HG03066 (cell line): Measurements from ENCODE around the gene DIS3.
"Not testable (repeated sequence)": the region's sequence is repeated elsewhere in the genome, so short reads cannot be mapped to it uniquely, and the experiment has no call there.

ENCODE experiments used
- ATAC-seq: cut with Tn5 transposase; IDR thresholded peaks from one replicate; pipeline ENCODE4 v1.9.1; 2021; ENCODE audit warnings: low read depth; ENCODE audit not compliant: unreplicated experiment

The DIS3 gene, protein sequence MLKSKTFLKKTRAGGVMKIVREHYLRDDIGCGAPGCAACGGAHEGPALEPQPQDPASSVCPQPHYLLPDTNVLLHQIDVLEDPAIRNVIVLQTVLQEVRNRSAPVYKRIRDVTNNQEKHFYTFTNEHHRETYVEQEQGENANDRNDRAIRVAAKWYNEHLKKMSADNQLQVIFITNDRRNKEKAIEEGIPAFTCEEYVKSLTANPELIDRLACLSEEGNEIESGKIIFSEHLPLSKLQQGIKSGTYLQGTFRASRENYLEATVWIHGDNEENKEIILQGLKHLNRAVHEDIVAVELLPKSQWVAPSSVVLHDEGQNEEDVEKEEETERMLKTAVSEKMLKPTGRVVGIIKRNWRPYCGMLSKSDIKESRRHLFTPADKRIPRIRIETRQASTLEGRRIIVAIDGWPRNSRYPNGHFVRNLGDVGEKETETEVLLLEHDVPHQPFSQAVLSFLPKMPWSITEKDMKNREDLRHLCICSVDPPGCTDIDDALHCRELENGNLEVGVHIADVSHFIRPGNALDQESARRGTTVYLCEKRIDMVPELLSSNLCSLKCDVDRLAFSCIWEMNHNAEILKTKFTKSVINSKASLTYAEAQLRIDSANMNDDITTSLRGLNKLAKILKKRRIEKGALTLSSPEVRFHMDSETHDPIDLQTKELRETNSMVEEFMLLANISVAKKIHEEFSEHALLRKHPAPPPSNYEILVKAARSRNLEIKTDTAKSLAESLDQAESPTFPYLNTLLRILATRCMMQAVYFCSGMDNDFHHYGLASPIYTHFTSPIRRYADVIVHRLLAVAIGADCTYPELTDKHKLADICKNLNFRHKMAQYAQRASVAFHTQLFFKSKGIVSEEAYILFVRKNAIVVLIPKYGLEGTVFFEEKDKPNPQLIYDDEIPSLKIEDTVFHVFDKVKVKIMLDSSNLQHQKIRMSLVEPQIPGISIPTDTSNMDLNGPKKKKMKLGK

DNA sequence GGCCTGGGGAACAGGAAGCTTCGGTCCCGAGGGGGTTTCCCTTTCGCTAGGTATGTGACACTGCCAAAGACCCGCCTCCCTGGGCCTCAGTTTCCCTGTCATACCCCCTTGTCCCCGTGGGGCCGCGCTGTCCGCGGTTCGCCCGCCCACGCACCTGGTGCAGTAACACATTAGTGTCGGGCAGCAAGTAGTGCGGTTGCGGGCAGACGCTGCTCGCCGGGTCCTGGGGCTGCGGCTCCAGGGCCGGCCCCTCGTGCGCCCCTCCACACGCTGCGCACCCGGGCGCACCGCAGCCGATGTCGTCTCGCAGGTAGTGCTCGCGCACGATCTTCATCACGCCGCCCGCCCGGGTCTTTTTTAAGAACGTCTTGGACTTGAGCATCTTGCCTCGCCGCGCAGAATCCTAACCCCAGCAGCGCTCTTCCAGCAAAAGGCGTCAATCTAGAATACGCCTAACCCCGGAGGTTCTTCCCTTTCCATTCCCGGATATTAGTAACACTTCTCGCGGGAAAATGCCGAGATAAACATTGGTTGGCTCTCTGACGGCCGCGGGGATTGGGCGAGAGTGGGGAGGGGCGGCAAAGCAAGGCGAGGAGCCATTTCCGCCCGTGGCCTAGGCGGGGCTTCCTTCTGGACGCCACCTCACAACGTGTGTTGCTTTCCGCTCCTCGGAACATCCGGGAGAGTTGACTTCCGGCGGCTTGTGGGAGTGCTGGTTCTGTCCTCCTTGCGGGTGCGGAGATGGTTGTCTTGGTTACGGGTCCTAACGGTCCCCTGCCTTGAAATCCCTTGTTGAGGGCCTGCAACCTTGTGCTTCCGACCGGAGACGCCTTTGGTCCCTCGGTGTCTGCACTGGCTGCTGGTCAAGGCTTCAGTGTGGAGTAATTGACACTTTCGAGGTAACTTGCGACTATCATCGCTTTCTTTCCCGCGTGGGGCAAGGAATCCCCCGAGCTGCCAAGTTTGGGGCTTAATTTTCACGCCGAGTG, at the start of gene DIS3, which contains the start of gene PIBF1:
Gene DIS3 (minus strand): TSS at position 450 of the 989 bp plus-strand sequence. CDS start 68 bp downstream, at position 382.
Gene PIBF1 (plus strand): TSS at position 683 of the 989 bp plus-strand sequence. CDS start 1,337 bp downstream, outside the sequence.
- peak; percentile 96 for ATAC-seq

DNA sequence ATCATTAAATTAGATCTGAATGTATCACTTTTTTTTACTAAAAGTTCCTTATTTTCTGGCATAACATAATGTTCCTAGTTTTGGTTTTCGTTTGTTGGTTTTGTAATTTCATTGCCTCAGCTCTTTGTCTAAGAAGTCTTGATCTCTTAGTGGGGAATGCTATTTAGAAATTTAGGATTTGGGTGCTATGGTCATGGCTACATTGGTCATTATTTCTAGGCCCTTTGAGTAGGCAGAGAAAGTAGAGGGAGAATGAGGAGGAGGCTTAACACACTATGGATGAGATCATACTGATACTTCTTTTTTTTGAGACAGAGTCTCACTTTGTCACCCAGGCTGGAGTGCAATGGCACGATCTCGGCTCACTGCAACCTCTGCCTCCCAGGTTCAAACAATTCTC, 42.0 kb upstream of the DIS3 start:
- no peak for ATAC-seq

DNA sequence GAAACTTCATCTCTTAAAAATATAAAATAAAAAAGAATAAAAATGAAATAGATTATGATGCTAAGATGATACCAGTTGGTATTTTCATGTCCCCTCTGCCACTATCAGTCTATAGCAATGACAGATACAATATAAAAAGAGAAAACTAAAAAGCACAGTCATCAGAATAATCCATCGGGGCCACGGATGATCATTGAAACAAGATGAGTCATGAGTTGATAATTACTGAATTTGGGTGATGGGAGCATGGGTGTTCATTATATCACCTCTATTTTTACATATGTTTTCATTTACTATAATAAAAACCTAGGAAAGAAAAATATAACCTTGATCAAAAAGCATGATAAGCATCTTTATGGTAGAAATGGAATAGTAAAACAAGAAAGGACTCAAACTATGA, 41.4 kb upstream of the DIS3 start:
- no peak for ATAC-seq

DNA sequence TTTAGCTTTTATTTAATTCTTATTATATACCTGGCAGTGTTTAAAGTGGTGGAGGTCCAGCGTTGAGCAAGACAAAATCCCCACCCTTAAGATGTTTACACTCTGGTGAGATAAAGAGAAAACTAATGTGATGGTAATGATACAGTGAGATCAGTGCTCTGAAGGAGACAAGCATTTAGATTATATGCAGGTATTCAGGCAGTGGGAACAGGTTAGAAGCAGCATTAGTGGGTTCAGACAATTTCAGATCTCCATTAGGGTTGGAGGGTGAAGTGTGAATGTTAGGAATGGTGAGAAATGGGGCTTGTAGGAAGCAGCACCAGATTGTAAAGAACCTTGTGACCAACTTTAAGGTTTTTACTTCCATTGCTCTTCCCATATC, 39.2 kb upstream of the DIS3 start:
- no peak for ATAC-seq

DNA sequence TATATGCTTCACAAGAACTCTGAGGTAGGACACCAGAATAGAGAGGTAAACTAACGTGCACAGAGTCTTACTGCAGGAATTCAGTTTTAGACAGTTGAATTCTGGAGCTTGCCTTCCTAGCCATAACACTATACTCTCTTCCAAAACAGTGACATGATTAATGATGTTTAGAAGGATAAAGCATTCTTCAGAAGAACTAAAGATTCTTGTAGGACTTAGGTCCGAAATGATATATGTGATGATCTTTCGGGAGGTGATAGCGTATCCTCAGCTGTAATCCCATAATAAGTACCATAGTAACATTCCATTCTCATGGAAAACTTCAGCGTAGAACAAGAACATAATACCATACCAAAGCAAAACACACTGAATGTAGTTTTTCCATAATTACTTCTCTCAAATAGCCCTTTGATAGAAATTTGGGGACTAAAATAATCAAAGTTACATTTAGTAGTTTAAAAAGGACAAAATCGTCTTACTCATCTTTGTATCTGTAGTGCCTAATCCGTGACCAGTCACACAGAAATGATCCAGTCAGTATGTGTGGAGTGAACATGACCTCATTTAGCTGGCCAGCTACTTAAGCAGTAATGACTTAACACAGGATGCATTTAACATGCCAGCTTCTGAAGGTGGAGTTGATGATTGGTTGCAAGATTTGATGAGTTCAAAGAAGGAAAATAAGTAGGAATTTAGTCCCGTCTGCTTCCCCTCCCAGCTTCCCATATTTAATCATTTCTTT, 38.6 kb upstream of the DIS3 start:
- ATAC-seq, result no peak

DNA sequence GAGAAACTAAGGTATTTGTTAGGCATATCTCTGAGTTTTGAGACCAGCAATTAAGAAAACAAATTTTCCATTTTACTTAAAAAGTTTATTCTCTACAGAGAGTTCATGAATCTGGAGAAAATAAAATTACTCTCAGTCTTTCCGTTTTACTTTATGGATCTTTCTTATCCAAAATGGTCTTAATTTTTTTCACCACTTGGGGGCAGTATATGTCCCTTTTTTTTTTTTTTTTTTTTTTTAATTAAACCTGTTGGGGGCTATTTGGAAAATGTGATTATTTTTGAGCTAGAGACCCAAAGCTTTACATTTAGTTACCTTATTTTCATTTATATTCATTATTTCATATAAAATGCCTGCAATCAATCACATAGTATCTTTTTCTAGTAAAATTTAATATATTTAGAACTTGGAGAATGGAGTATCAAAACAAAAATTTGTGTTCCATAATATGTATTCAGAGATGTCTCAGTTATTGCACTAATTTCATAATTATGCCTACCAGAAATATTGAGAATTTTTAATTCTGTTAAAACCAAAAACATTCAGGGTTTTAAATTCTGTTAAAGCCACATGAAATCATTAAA, 27.3 kb upstream of the DIS3 start:
- no peak for ATAC-seq

DNA sequence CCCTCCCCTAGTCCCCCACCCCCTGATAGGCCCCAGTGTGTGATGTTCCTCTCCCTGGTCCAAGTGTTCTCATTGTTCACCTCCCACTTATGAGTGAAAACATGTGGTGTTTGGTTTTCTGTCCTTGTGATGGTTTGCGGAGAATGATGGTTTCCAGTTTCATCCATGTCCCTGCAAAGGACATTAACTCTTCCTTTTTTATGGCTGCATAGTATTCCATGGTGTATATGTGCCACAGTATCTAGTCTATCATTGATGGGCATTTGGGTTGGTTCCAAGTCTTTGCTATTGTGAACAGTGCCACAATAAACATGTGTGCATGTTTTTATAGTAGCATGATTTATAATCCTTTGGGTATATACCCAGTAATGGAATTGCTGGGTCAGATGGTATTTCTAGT, 24.8 kb upstream of the DIS3 start:
- not testable (repeated sequence) for ATAC-seq

DNA sequence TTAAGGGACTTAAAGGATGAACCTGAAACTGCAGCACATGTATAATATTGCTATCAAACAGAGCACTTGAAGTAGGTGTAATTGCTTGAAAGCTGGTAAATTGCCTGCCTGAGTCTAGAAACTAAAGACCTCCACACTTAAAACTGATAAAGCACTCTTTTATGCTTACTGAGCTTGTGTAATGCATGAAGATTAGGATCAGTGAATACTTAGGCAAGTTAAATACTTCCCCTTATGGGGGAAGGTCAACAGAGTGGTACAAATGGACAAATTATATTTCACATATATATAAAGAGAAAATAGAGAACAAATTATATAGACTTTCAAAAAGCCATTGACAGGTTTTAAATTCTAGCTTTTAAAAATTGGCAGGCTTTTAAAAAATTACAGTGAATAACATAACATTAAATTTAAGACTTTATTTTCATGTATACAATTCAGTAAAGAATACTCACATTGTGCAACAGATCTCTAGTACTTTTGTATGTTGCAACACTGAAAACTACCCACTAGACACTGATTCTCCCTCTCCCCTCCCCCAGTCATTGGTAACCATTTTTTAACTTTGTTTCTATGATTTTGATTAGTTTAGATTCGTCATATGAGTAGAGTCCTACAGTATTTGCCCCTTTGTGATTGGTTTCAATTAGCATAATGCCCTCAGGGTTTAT, 24.1 kb upstream of the DIS3 start:
- ATAC-seq, result no peak

DNA sequence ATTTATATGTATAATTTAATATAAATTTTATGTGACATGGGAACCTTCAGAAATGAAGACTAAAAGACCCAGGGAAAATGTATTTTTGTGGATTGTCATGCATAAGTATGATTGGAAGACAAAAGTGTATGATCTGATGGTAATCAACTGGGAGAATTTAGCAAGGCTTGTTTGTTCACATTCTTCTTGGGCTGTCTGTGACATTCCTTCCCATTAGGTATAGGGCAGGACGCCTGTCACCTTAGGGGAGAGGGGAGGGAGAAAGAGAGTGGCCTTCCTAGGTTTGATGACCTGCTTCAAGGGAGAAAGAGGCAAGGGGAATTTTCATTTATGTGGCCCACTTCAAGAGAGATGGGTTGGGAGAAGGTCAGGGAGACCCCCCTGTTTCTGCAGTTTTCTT, 22.6 kb upstream of the DIS3 start:
- no peak for ATAC-seq

DNA sequence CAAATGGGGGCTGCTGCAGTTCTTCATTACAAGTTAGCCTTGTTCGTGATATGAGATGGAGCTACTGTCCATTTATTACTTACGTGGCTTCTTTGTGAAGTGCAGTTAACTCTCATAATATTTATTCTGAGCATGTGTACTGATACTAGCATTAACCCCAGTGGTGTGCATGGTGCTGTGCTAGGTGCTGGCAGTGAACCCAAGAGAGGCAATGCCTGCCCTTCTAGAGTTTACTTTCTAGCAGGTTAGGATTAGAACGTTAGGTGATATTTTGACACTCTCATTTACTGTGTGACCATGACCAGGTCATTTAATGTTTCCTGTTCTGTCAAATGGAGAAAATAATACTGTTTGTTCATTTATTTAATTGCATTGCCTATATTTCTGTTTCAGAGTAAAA, 17.1 kb upstream of the DIS3 start:
- ATAC-seq, result no peak

DNA sequence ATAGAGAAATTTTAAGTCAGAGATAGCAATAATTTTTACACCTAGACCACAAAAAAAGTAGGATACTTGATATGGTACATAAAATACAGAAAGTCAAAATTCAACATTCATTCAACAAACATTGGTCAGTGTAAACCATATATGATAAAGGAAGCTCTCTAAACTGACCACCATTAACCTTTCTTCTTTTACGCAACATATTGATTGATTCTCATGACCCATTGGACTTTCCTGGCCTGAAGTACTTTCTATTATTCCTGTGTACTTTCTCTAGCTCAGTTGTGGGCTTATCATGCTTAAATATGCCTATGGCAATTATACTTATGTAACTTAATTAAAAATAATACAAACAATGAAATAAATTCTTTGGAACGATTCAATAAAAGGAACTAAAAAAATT, 10.9 kb upstream of the DIS3 start:
- no peak for ATAC-seq

DNA sequence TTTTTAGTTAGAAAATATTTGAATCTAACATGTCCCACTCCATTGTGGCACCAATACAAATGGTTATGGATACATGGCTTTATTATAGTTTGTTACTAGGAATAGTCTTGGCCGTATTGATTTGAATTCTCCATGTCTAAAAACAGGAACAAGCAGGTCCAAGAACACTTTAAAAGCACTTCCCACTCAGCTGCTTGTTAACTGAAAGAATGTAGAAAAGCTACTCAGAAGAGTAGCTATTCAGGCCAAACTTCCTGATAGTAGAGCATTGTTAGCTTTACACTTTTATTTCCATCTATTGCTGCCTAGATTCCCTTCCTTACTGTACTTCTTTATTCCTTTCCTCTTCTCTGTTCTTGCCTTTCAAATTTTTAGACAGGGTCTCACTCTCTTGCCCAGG, 7.1 kb upstream of the DIS3 start:
- ATAC-seq, result no peak

DNA sequence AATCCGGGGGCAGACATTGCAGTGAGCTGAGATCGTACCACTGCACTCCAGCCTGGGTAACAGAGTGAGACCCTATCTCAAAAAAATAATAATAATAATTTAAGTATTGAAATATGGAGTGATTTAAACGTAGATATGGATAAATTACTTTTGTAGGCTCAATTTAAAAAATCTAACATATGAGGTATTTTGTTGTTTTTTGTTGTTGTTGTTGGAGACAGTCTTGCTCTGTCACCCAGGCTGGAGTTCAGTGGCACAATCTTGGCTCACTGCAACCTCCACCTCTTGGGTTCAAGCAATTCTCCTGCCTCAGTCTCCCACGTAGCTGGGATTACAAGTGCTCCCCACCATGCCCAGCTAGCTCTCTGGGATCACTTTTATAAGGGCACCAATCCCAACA, 3.0 kb upstream of the DIS3 start:
- ATAC-seq, result not testable (repeated sequence)

DNA sequence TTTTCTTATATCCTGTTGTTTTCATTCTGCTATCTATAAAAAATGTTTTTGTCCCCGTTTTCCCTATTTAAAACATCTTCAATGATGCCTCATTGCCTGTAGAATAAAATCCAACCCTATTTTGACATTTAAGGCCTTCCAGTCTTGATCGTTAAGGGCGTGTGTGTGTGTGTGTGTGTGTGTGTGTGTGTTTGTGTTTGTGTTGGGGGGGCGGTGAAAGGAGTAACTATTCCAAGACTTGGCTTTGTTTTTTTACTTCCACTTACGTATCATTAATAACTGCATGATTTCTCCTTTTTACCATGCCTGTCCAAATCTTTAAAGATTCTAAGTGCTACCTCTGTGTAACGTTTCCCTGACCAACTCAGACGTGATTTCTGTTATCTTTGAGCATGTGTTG, 1.0 kb upstream of the DIS3 start:
- ATAC-seq, result no peak

DNA sequence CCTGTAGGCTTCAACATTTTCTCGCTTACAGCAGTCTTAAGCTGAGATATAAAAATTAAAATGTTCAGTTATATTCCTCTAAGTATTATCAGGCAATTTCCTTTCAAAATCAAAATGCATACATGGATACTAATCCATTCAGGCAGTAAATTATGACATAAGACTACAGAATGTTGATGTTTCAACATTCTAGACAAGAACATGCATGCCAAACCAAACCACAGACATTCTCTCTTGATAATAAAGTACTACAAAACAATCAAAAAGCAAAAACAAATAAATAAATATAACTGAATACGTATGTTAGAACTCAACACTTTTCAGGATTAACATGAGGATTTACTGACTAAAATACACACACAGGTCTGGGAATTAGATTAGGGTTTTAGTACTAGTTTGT, 7.7 kb downstream of the DIS3 start:
- ATAC-seq, result no peak

DNA sequence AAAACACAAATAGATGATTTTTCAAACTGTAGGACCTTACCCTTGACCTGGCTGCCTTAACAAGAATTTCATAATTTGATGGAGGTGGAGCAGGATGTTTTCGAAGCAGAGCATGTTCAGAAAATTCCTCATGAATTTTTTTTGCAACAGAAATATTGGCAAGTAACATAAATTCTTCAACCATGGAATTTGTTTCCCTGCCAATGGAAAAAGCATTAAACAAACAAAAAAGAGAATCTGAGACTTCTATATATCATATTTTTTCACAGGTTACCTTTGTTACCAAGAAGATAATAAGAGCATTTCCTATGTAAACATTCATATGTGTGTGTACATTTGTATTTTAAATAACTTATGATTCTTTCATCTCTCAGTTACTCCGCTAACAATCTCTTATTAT, 18.3 kb downstream of the DIS3 start:
- ATAC-seq, result no peak

DNA sequence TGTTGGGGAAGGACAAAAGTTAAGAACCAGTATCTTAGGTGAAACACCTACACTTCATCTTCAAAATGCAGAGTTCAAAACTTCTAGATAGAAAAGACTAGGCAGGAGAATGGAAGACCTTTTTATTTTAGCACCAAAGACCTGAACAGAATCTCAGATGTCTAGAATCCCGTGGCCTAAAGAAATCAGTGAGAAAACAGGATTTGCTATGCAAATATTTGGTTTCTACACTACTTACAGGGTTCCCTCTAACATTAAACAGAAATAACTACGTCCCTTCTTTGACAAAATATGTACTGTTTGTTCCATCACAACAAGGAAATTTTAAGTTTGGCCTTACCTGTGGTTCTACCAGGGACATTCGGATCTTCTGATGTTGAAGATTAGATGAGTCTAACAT, 21.5 kb downstream of the DIS3 start:
- no peak for ATAC-seq

DNA sequence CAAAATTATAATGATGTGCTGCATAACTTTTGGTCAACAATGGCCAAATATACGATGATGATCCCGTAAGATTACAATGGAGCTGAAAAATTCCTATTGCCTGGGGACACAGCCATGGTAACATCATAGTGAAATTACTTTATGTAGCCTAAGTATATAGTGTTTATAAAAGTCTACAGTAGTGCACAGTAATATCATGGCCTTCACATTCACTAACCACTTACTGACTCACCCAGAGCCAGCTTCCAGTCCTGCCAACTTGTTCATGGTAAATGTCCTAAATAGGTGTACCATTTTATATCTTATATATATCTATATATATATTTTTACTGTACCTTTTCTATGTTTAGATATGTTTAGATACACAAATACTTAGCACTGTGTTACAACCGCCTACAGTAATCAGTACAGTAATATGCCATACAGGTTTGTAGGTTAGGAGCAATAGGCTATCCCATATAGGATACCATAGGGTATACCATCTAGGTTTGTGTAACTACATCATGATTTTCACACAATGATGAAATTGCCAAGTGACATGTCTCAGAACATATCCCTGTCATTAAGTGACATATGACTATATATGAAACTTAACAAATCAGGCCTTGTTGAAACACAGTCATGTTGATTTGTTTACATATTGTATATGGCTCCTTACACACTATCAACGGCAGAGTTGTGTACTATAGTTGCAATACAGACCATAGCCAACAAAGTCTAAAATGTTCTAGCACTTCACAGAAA, 23.7 kb downstream of the DIS3 start:
- no peak for ATAC-seq
